ENCODE data around the gene CELF6. TPM values are rescaled to one million over a fixed set of nuclear protein-coding genes. Genes with fewer than 3 reads are reported as not detected.

The CELF6 gene
- total RNA-seq, 1 donor from 2014 or later, result under 0.01 TPM

GRCh38 chr15:72289597-72290325 lies 30.2 kb downstream of the CELF6 start:
- no peaks in the 10 kb centered on the region for H3K36me3 ChIP-seq (ENCODE audit: control insufficient read depth, insufficient read depth, low read length)
- DNase-seq (ENCODE audit: low read depth) (no peak), FAIRE-seq (no peak)
- peaks cover 2% of the 10 kb centered on the region for H3K27me3 ChIP-seq (ENCODE audit: control insufficient read depth, insufficient read depth, low read length)
- H3K4me3 ChIP-seq (ENCODE audit: low read depth, low read length), result no peak overlapping the region
- no peak for TF ChIP-seq CTCF (IDR thresholded peaks at IDR 0.05; ENCODE audit: insufficient read depth, low read length, severe bottlenecking)

- peaks cover 2% of the 10 kb centered on the region for H3K27me3 ChIP-seq (ENCODE audit: control insufficient read depth, insufficient read depth, low read length)
- no peak overlapping the region for H3K4me3 ChIP-seq (ENCODE audit: low read depth, low read length)
- FAIRE-seq (no peak), DNase-seq (ENCODE audit: low read depth) (no peak)
- TF ChIP-seq CTCF (IDR thresholded peaks at IDR 0.05; ENCODE audit: insufficient read depth, low read length, severe bottlenecking), result no peak
- no peaks in the 10 kb centered on the region for H3K36me3 ChIP-seq (ENCODE audit: control insufficient read depth, insufficient read depth, low read length)
These were observed 31.0 kb downstream of the CELF6 start for GRCh38 chr15:72288796-72289596.

GRCh38 chr15:72285927-72286516 lies 33.9 kb downstream of the CELF6 start:
- peak; percentile 73 for TF ChIP-seq CTCF (IDR thresholded peaks at IDR 0.05; ENCODE audit: insufficient read depth, low read length, severe bottlenecking)
- DNase-seq (ENCODE audit: low read depth) (peak; percentile 32), FAIRE-seq (no peak)
- Histone ChIP-seq H3K36me3 (ENCODE audit: control insufficient read depth, insufficient read depth, low read length) (no peaks in the 10 kb centered on the region), H3K4me3 (ENCODE audit: low read depth, low read length) (no peak overlapping the region), H3K27me3 (ENCODE audit: control insufficient read depth, insufficient read depth, low read length) (peaks cover 2% of the 10 kb centered on the region)

- H3K36me3 ChIP-seq (ENCODE audit: control insufficient read depth, insufficient read depth, low read length), result no peaks in the 10 kb centered on the region
- no peaks in the 10 kb centered on the region for H3K27me3 ChIP-seq (ENCODE audit: control insufficient read depth, insufficient read depth, low read length)
- DNase-seq (ENCODE audit: low read depth) (no peak), FAIRE-seq (no peak)
- no peak for TF ChIP-seq CTCF (IDR thresholded peaks at IDR 0.05; ENCODE audit: insufficient read depth, low read length, severe bottlenecking)
- no peak overlapping the region for H3K4me3 ChIP-seq (ENCODE audit: low read depth, low read length)
These were observed 34.6 kb downstream of the CELF6 start for GRCh38 chr15:72285402-72285801.

- Histone ChIP-seq H3K36me3 (ENCODE audit: control insufficient read depth, insufficient read depth, low read length) (no peaks in the 10 kb centered on the region), H3K27me3 (ENCODE audit: control insufficient read depth, insufficient read depth, low read length) (no peaks in the 10 kb centered on the region), H3K4me3 (ENCODE audit: low read depth, low read length) (no peak overlapping the region)
- DNase-seq (ENCODE audit: low read depth), result peak; percentile 77
- FAIRE-seq, result peak; percentile 93
- no peak for TF ChIP-seq CTCF (IDR thresholded peaks at IDR 0.05; ENCODE audit: insufficient read depth, low read length, severe bottlenecking)
These were observed 35.2 kb downstream of the CELF6 start for GRCh38 chr15:72284781-72285180.
